Heart right ventricle (tissue), 16 donors: ENCODE measurements around the gene FAM131B. TPM values are rescaled to one million over a fixed set of nuclear protein-coding genes. Genes with fewer than 3 reads are reported as not detected.

Experiments used
- ATAC-seq, 8 donors: fragments of 200-7000 bp; cut with Tn5 transposase; one replicate each; pipeline ENCODE4 v1.9.1; 2020; ENCODE audit warnings: mild to moderate bottlenecking in 8 of 8, moderate library complexity in 8 of 8, moderate number of reproducible peaks in 1 of 8
- DNase-seq, 2 donors: peaks; one replicate each; pipeline ENCODE4 v3.0.0-alpha.2; 2020
- H3K27ac ChIP-seq, 10 donors: fragments of 200-600 bp; sonication (generic) in 2 of 10; one replicate each; pipeline versions ENCODE4 v1.5.0 to v1.8.0; 2020 to 2022; ENCODE audit warnings: mild to moderate bottlenecking in 3 of 10
- H3K27me3 ChIP-seq, 7 donors: fragments of 200-600 bp; one replicate each; pipeline ENCODE4 v1.8.0; 2021 to 2022; ENCODE audit warnings: mild to moderate bottlenecking in 2 of 7
- H3K36me3 ChIP-seq, 9 donors: fragments of 200-600 bp; sonication (generic) in 1 of 9; one replicate each; pipeline versions ENCODE4 v1.5.0 to v1.8.0; 2020 to 2022; ENCODE audit warnings: mild to moderate bottlenecking in 2 of 9
- H3K4me1 ChIP-seq, 9 donors: fragments of 200-600 bp; sonication (generic) in 1 of 9; one replicate each; pipeline versions ENCODE4 v1.5.0 to v1.8.0; 2020 to 2022; ENCODE audit warnings: mild to moderate bottlenecking in 4 of 9
- H3K4me3 ChIP-seq, 10 donors: fragments of 200-600 bp; sonication (generic) in 2 of 10; one replicate each; pipeline versions ENCODE4 v1.5.0 to v1.8.0; 2020 to 2022; ENCODE audit warnings: mild to moderate bottlenecking in 7 of 10, moderate library complexity in 2 of 10
- H3K9me3 ChIP-seq, 11 donors: fragments of 200-600 bp in 10 of 11; sonication (generic) in 2 of 11; one replicate each; pipeline versions ENCODE4 v1.5.0 to v1.8.0; 2013 to 2022; ENCODE audit warnings: mild to moderate bottlenecking in 2 of 11, control low read depth in 1 of 11, moderate library complexity in 1 of 11
- CTCF ChIP-seq, 9 donors: fragments of 200-600 bp; sonication (generic) in 2 of 9; IDR thresholded peaks; one replicate each; pipeline versions ENCODE4 v1.5.0 to v1.8.0; 2021 to 2022; ENCODE audit warnings: antibody characterized with exemption in 9 of 9, mild to moderate bottlenecking in 5 of 9, moderate library complexity in 1 of 9
- WGBS, 2 donors: extraction: QIAGEN DNeasy Blood & Tissue Kit; methylation state at CpG; one replicate each; pipeline ENCODE4 v1.1.7; 2013; ENCODE audit warnings: inconsistent platforms in 1 of 2; 5-methylcytosine and 5-hydroxymethylcytosine counted together
- intact Hi-C, 10 donors: fragments of 100-400 bp; cut with DNase I; formaldehyde crosslinking; loops; one replicate each; pipeline versions ENCODE4 v1.11.1 to v1.14.2; 2022
- polyA plus RNA-seq, 2 donors: library from polyadenylated mRNA; stranded (reverse); fragments of 200-250 nt; gene quantifications; one replicate each; pipeline ENCODE4 v1.2.3, GENCODE V29; 2013
- total RNA-seq, 10 donors: library from RNA; stranded (reverse); fragmentation: NEBNext Ultra II Directional in 3 of 10; extraction: Animal tissue kit (Norgen Biotek cat#: 25700) in 3 of 10; gene quantifications; one replicate each; pipeline versions ENCODE4 v1.2.1 to v1.2.4, GENCODE V29; 2021 to 2023
- donor health status: Arrhythmogenic right ventricular cardiomyopathy.
- donor health status: ischemic (EF 13 %, LVEDD 7.1; RV severe dilation, severe dysfunction).
- donor health status: healthy with polysubstance abuse.
- donor health status: DM: no; HTN: yes; CAD: no.
- donor health status: DM: no; HTN: no; CAD: no.
- donor health status: ischemic (EF 25% LVEDD 6.9; RV normal size, moderate dysfunction).
- donor health status: ischemic (EF 25% LVEDD 5.7; RV mildly dilated, moderate dysfunction).
- donor health status: healthy.
- donor health status: DM: yes; HTN: yes; CAD: no.
- donor health status: Ischemic cardiomyopathy.
- donor health status: ischemic (EF 35%, LVEDD 5.7; RV mildly dilated, moderate dysfunction).
- donor health status: nonischemic (EF 11% LVEDD 7.7; RV severe dilation, severe dysfunction).
- donor health status: DM: yes; HTN: yes; CAD: no.
- donor health status: PGD.
- donor health status: ischemic (EF 29% LVEDD 5.4; RV normal size, mild dysfunction).
- donor health status: nonischemic (EF 23%, LVEDD 6.1; RV moderate dilation, normal function).

Gene FAM131B
- total and polyA plus RNA-seq, 12 donors = 0.07 to 1.2 (median 0.37) TPM; not detected in 1

- ATAC-seq (peak; percentile 90 to 97 (median 94)), DNase-seq (peak; percentile 97)
- H3K9me3 ChIP-seq = no peaks in the 10 kb centered on the region
- H3K4me1 ChIP-seq = peaks cover 8 to 82% (median 51%) of the 10 kb centered on the region in 9 donors
- intact Hi-C loops = loop anchor here in 6 of 10 donors (1.0 to 10.0 kb wide), 6 partner anchors 35 to 119 kb away; partner anchors contain the start of gene GSTK1 (in 2 of the 6)
- peak within 1 kb of the TSS; percentile 97 to 100 (median 100) for H3K27ac ChIP-seq
- H3K27me3 ChIP-seq = no peaks in the 10 kb centered on the region
- H3K36me3 ChIP-seq = peaks cover 0 to 37% (median 0%) of the 10 kb centered on the region in 9 donors
- TF ChIP-seq CTCF (IDR thresholded peaks at IDR 0.05) = no peak
- 0% methylated on average over 60 to 66 of the region's 72 CpGs for WGBS, 2 donors
- peak within 1 kb of the TSS; percentile 79 to 100 (median 96) for H3K4me3 ChIP-seq
Measured at GRCh38 chr7:143380646-143381426, 18.3 kb upstream of the FAM131B start, which contains the start of gene ZYX. Gene ZYX (plus strand): TSS chr7:143381345. CDS start chr7:143381572, 227 bp downstream.

GRCh38 chr7:143380260-143380645, 17.7 kb upstream of the FAM131B start:
- 1% methylated on average over 35 of the region's 35 CpGs for WGBS, 2 donors
- TF ChIP-seq CTCF (IDR thresholded peaks at IDR 0.05) = peak; percentile 85 to 95 (median 92)
- ATAC-seq = peak; percentile 60 to 88 (median 76)
- peaks cover 8 to 82% (median 45%) of the 10 kb centered on the region in 9 donors for H3K4me1 ChIP-seq
- no peaks in the 10 kb centered on the region for H3K9me3 ChIP-seq
- intact Hi-C loops = loop anchor here in 6 of 10 donors (1.0 to 10.0 kb wide), 6 partner anchors 36 to 118 kb away; partner anchors contain the start of gene GSTK1 (in 2 of the 6)
- H3K4me3 ChIP-seq = peak overlapping the region; percentile 79 to 100 (median 96)
- peaks cover 0 to 31% (median 0%) of the 10 kb centered on the region in 9 donors for H3K36me3 ChIP-seq
- no peaks in the 10 kb centered on the region for H3K27me3 ChIP-seq
- H3K27ac ChIP-seq = peak overlapping the region; percentile 97 to 100 (median 100)
- DNase-seq = peak; percentile 89 to 91

- peaks cover 0 to 26% (median 0%) of the 10 kb centered on the region in 9 donors for H3K36me3 ChIP-seq
- peak overlapping the region in 9 of 10 donors; percentile 79 to 100 (median 95) for H3K4me3 ChIP-seq
- H3K9me3 ChIP-seq = no peaks in the 10 kb centered on the region
- intact Hi-C loops = loop anchor here in 8 of 10 donors (1.0 to 10.0 kb wide), 7 partner anchors 37 to 117 kb away; partner anchors contain the start of gene GSTK1 (in 2 of the 8)
- TF ChIP-seq CTCF (IDR thresholded peaks at IDR 0.05) = no peak
- H3K27ac ChIP-seq = peak overlapping the region in 9 of 10 donors; percentile 97 to 100 (median 100)
- H3K27me3 ChIP-seq = no peaks in the 10 kb centered on the region
- peaks cover 5 to 82% (median 40%) of the 10 kb centered on the region in 9 donors for H3K4me1 ChIP-seq
- ATAC-seq = peak in 5 of 8 donors; percentile 0 to 2 (median 0)
- WGBS, 2 donors = 32% methylated on average over 15 of the region's 15 CpGs
- no peak for DNase-seq
Measured at GRCh38 chr7:143379611-143380259, 17.2 kb upstream of the FAM131B start.

- WGBS, 2 donors = 72 to 76% methylated on average over 5 of the region's 5 CpGs
- no peak for ATAC-seq
- no peak overlapping the region for H3K4me3 ChIP-seq
- no peaks in the 10 kb centered on the region for H3K27me3 ChIP-seq
- H3K9me3 ChIP-seq = no peaks in the 10 kb centered on the region
- H3K4me1 ChIP-seq = peaks cover 0 to 77% (median 12%) of the 10 kb centered on the region in 9 donors
- peak overlapping the region in 1 of 10 donors; percentile 100 for H3K27ac ChIP-seq
- TF ChIP-seq CTCF (IDR thresholded peaks at IDR 0.05) = no peak
- no peaks in the 10 kb centered on the region for H3K36me3 ChIP-seq
- no peak for DNase-seq
- intact Hi-C loops = loop anchor here in 2 of 10 donors (5.0 to 10.0 kb wide), 2 partner anchors 41 to 52 kb away; no protein-coding TSS in a partner anchor
Measured at GRCh38 chr7:143376396-143376795, 13.9 kb upstream of the FAM131B start.
